MG63 (cell line): ENCODE data around the gene EPAS1. TPM values are rescaled to one million over a fixed set of nuclear protein-coding genes. Genes with fewer than 3 reads are reported as not detected.

Experiments
- DNase-seq: peaks from one replicate; pipeline ENCODE4 v3.0.0-alpha.2; 2020
- H3K27me3 ChIP-seq: fragments of 250-450 bp; sonication (Bioruptor Pico); 2 replicates; pipeline ENCODE4 v1.5.1; 2020; ENCODE audit warnings: mild to moderate bottlenecking, moderate library complexity
- H3K36me3 ChIP-seq: fragments of 250-450 bp; sonication (Bioruptor Pico); 2 replicates; pipeline ENCODE4 v1.5.1; 2020; ENCODE audit warnings: mild to moderate bottlenecking, moderate library complexity
- H3K4me3 ChIP-seq: fragments of 250-450 bp; sonication (Bioruptor Pico); 2 replicates; pipeline ENCODE4 v1.5.1; 2020; ENCODE audit warnings: mild to moderate bottlenecking, moderate library complexity
- H3K9me3 ChIP-seq: fragments of 250-450 bp; sonication (Bioruptor Pico); 2 replicates; pipeline ENCODE4 v1.5.1; 2020; ENCODE audit warnings: mild to moderate bottlenecking, moderate library complexity
- total RNA-seq: library from RNA; depleted of rRNA; stranded (reverse); fragments of >200 nt; shearing (Covaris generic); gene quantifications from 2 replicates; pipeline ENCODE4 v1.2.3, GENCODE V29; 2014; ENCODE audit warnings: low replicate concordance

The EPAS1 gene
- total RNA-seq, 1 experiment from 2014 or later, result 27.6 TPM

DNA sequence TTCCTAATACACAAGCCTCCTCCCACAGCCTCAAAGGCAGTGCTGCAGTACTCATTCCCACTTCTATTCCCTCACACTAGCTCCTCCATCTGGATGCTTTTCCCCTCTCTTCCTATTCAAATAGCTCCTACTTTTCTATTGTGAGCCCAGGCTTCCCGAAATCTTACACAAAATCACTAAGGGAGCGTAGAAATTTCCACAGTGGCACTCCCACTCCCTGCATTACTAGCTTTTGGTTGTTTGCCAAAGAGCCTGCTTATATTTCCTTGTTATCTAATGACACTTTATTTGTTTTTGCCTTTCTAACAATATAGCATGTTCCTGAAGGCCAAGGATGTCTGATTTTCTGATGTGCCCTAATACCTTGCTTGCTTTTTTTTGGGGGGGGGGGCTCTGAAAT, 10.9 kb downstream of the EPAS1 start:
- Histone ChIP-seq H3K9me3 (no peaks in the 10 kb centered on the region), H3K4me3 (no peak overlapping the region), H3K27me3 (no peaks in the 10 kb centered on the region), H3K36me3 (peaks cover 23% of the 10 kb centered on the region)
- DNase-seq, result no peak

- no peaks in the 10 kb centered on the region for H3K27me3 ChIP-seq
- DNase-seq, result no peak
- H3K9me3 ChIP-seq, result no peaks in the 10 kb centered on the region
- H3K36me3 ChIP-seq, result peaks cover 23% of the 10 kb centered on the region
- H3K4me3 ChIP-seq, result no peak overlapping the region
These were observed 11.4 kb downstream of the EPAS1 start for GRCh38 chr2:46308629-46309028.

DNA sequence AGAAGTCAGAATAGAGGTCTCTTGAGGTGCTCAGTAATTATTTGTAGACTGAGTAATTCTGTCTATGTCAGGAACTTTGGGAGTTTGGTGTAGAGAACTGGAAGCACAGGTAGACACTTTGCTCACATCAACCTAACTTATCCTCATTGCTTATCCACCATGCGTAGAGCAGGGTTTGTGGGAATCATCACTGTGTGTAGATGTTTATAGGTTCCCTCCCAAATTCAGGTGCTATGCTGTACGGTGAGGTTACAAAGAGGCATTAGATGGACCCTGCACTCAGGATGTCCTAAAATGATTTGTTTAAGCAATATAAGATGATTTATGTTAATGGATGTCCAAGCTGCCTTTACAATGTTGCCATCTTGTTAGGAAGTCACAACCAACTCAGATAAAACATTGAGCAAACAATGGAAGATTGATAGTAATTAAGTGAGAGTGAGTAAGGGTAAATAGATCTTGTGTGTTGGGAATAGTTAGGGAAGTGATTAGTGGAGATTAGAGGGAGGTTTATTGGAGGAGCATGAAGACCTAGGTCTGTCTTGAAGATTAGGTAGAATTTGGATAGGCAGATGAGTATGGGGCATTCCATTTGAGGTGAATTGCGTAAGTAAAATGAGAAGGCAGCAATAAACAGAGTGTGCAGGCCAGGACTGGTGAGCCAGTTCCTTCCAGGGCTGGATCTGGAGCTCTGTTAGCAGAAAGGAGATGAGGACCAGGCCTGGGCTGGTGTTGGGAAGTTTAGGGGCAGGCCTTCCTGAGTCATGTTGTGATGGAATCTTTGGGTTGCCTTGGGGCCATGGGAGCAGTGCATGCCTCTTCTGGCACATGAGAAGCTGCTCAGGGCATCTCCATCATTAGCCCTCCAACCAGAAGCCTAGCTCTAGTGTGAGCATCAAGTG, 12.1 kb downstream of the EPAS1 start:
- Histone ChIP-seq H3K36me3 (peaks cover 24% of the 10 kb centered on the region), H3K4me3 (no peak overlapping the region), H3K9me3 (no peaks in the 10 kb centered on the region), H3K27me3 (no peaks in the 10 kb centered on the region)
- peak; percentile 70 for DNase-seq

DNA sequence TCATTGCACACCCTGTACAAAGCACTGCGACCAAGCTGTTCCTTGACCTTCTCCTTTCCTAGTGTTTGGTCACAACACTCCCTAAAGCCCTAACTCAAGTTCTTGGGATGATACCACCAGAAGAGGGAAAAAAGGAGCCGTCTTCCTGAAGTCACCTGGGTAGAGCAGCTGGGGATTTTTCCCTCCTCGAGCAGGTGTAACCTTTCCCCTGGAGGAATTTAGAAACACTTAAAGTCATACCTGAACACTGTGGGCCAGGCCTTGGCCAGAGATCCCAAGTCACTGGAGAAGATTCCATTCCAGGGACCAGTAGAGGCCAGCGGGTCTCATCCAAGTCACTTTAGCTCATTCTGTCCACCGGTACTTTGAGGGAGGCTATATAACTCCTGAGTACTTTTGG, 13.2 kb downstream of the EPAS1 start:
- Histone ChIP-seq H3K9me3 (no peaks in the 10 kb centered on the region), H3K27me3 (no peaks in the 10 kb centered on the region), H3K4me3 (no peak overlapping the region), H3K36me3 (peaks cover 16% of the 10 kb centered on the region)
- no peak for DNase-seq

GRCh38 chr2:46311651-46312223, 14.5 kb downstream of the EPAS1 start:
- H3K36me3 ChIP-seq, result peaks cover 15% of the 10 kb centered on the region
- H3K9me3 ChIP-seq, result peaks cover under 1% of the 10 kb centered on the region; the same call in 1 of the 2 replicates
- no peak overlapping the region for H3K4me3 ChIP-seq
- no peaks in the 10 kb centered on the region for H3K27me3 ChIP-seq
- peak; percentile 39 for DNase-seq

DNA sequence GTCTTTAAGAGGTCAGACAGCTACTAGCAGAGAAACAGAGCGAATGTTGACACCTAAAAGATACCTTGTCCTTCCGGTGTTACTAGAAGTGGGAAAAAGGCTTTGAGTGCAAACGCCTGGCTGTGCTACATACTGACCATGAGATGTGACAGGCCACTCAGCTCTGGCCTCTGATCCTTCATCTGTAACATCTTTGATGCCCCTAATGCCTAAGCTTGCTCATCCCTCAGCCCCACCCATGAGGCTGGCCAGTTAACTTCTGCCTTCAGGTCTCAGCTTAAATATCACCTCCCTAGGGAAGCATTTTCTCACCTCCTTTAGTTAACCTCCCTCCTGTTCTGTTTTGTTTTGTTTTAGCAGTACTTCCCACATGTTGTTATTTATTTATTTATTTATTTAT, 15.9 kb downstream of the EPAS1 start:
- Histone ChIP-seq H3K36me3 (peaks cover 28% of the 10 kb centered on the region), H3K27me3 (no peaks in the 10 kb centered on the region), H3K9me3 (peaks cover 6% of the 10 kb centered on the region), H3K4me3 (no peak overlapping the region)
- DNase-seq, result no peak

GRCh38 chr2:46314065-46314835, 17.0 kb downstream of the EPAS1 start:
- Histone ChIP-seq H3K27me3 (no peaks in the 10 kb centered on the region), H3K9me3 (peaks cover 6% of the 10 kb centered on the region), H3K4me3 (no peak overlapping the region), H3K36me3 (peaks cover 28% of the 10 kb centered on the region)
- DNase-seq, result no peak

- Histone ChIP-seq H3K36me3 (peaks cover 26% of the 10 kb centered on the region), H3K4me3 (no peak overlapping the region), H3K27me3 (no peaks in the 10 kb centered on the region), H3K9me3 (peaks cover 6% of the 10 kb centered on the region)
- peak; percentile 99 for DNase-seq
These were observed 18.1 kb downstream of the EPAS1 start for GRCh38 chr2:46315103-46315890.

GRCh38 chr2:46317094-46317486, 19.9 kb downstream of the EPAS1 start:
- H3K27me3 ChIP-seq, result no peaks in the 10 kb centered on the region
- peaks cover 6% of the 10 kb centered on the region for H3K9me3 ChIP-seq
- DNase-seq, result no peak
- peaks cover 21% of the 10 kb centered on the region for H3K36me3 ChIP-seq
- no peak overlapping the region for H3K4me3 ChIP-seq

DNA sequence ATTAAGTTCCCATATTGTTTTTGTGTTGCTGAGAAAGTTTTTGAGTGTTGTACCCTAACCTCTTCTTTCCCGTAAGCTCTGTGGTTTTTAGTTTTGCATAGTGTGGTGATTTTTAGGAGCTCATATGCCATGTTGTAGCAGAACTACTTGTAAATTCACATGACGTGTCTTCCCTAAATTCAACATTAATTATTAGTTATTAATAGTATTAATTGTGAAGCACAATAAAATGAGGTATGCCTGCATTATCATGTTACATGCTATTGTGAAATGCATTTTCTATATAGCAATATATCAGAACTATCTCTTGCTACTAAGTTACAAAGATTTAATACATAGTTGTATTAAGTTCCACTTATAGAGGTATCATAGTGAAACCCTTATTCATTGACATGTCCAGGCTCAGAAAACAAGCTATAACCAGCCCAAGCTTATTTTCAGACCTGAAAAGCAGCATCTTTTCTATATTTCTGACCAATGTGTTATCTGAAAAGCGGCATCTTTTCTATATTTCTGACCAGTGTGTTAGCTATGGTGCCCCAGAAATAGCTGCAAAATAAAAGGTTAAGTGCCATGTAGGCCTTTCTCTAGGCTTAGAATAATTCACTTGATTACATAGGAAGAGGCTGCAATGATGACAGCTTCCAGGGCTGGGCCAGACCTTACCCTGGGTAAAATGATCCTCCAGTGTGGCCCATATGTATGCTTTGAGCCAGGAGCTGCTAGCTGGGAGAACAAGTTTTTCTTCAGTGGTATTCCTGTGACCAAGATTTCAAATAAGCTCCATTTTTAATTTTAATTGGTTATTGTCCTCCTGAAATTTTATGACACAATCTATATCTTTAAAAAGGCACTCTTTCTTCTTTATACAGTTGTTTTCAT, 21.6 kb downstream of the EPAS1 start:
- no peak for DNase-seq
- Histone ChIP-seq H3K9me3 (peaks cover 6% of the 10 kb centered on the region), H3K4me3 (no peak overlapping the region), H3K36me3 (peaks cover 21% of the 10 kb centered on the region), H3K27me3 (no peaks in the 10 kb centered on the region)

DNA sequence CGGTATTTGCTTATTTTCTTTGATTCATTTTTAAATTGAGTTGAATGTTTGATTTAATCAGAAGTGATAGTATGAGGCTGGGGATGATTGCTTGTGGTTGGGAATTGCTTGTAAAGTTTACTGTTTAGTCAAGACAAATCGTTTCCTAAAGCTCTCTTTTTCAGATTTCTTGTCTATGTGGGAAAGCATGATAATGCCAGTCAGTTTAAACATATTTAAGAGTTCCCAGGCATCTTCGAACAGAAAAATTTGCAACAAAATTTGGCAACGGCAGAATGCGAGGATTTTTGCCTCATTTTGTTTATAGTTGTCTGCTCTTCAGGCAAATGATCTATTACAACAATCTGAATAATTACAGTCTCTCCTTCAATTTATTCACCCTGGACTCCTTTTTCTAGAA, 22.5 kb downstream of the EPAS1 start:
- peaks cover 6% of the 10 kb centered on the region for H3K9me3 ChIP-seq
- H3K36me3 ChIP-seq, result peaks cover 15% of the 10 kb centered on the region
- no peak for DNase-seq
- no peaks in the 10 kb centered on the region for H3K27me3 ChIP-seq
- no peak overlapping the region for H3K4me3 ChIP-seq

- H3K27me3 ChIP-seq, result no peaks in the 10 kb centered on the region
- H3K4me3 ChIP-seq, result no peak overlapping the region
- H3K9me3 ChIP-seq, result peaks cover 6% of the 10 kb centered on the region
- peaks cover 15% of the 10 kb centered on the region for H3K36me3 ChIP-seq
- no peak for DNase-seq
These were observed 22.9 kb downstream of the EPAS1 start for GRCh38 chr2:46320141-46320567.

GRCh38 chr2:46323730-46324129, 26.5 kb downstream of the EPAS1 start:
- Histone ChIP-seq H3K9me3 (no peaks in the 10 kb centered on the region), H3K36me3 (peaks cover 7% of the 10 kb centered on the region), H3K27me3 (no peaks in the 10 kb centered on the region), H3K4me3 (no peak overlapping the region)
- DNase-seq, result no peak

DNA sequence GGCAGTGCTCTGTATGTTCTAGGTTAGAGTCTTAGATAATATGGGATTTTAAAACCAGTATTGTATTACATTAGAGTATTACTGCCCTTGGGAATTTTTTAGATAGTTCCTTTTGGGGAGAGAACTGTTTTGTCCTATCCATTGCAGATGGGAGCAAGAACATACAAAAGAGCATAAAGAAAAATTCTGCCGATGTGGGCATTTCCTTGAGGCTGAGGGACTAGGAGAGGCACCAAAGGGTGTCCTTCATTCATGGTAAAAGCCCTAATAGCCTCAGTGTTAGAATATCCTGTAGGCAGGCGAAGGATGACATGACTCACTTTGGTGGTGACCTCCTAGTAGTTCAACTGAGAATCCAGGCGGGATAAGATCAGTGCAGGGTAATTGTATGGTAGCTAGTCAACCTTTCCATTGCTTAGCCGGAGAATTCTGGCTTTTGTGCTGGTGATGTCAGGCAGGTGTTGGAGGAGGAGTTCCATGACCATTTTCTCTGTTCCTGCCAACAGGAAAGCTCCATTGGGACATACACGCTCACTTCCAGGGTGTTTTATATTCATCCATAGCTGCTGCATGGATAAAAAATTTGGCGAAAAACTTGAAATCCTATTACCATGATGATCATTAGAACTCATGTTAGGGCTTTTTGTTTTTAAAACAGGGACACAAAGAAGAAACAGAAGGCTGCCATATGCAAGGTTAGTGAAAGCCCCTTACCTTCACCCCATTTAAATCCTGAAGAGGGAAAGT, 28.1 kb downstream of the EPAS1 start:
- no peak for DNase-seq

More for the DNA sequence above, 28.1 kb downstream of the EPAS1 start:
- no peak overlapping the region for H3K4me3 ChIP-seq
- no peaks in the 10 kb centered on the region for H3K9me3 ChIP-seq
- H3K36me3 ChIP-seq, result peaks cover 7% of the 10 kb centered on the region
- H3K27me3 ChIP-seq, result no peaks in the 10 kb centered on the region
